PC-3 (cell line): Measurements from ENCODE around the gene UBAC2. TPM values are rescaled to one million over a fixed set of nuclear protein-coding genes. Genes with fewer than 3 reads are reported as not detected.

Source experiments
- ATAC-seq: fragments of 200-7000 bp; cut with Tn5 transposase; 2 replicates; pipeline ENCODE4 v1.9.1; 2020; ENCODE audit warnings: mild to moderate bottlenecking, moderate library complexity
- BruUV-seq: library from RNA; stranded (reverse); fragments of 400-500 nt; replicated peaks from 2 replicates; lab custom pipeline; 2021; lab: Mats Ljungman, UMichigan
- CTCF ChIA-PET: fragments of 300-600 bp; sonication (Branson Sonifier 250); formaldehyde crosslinking; loops from one replicate; lab custom pipeline; 2022; ENCODE audit warnings: antibody characterized with exemption; lab: Charles Lee
- POLR2A ChIA-PET: fragments of 300-600 bp; sonication (Branson Sonifier 250); formaldehyde crosslinking; loops from one replicate; lab custom pipeline; 2022; ENCODE audit warnings: antibody characterized with exemption; ENCODE audit not compliant: unreplicated experiment; lab: Charles Lee
- DNase-seq: peaks from one replicate; pipeline ENCODE4 v3.0.0-alpha.2; 2015
- H2AFZ ChIP-seq: fragments of 300-600 bp; sonication (generic); 2 replicates; pipeline ENCODE4 v1.6.0; 2016; ENCODE audit warnings: antibody characterized with exemption, low read length
- H3F3A ChIP-seq: fragments of 300-600 bp; sonication (generic); one replicate; pipeline ENCODE4 v1.6.0; 2017; ENCODE audit warnings: antibody characterized with exemption, low read length, control low read depth, mild to moderate bottlenecking; ENCODE audit not compliant: unreplicated experiment
- H3K27ac ChIP-seq: fragments of 300-600 bp; sonication (generic); 2 replicates; pipeline ENCODE4 v1.5.1; 2016; ENCODE audit warnings: mild to moderate bottlenecking, low read length
- H3K27me3 ChIP-seq: fragments of 300-600 bp; sonication (generic); 2 replicates; pipeline ENCODE4 v1.6.1; 2016; ENCODE audit warnings: low read length, mixed read lengths
- H3K36me3 ChIP-seq: fragments of 300-600 bp; sonication (generic); 2 replicates; pipeline ENCODE4 v1.6.1; 2016; ENCODE audit warnings: low read depth, mixed run types, low read length, mixed read lengths
- H3K4me1 ChIP-seq: fragments of 300-600 bp; sonication (generic); 2 replicates; pipeline ENCODE4 v1.5.1; 2016; ENCODE audit warnings: low read length; ENCODE audit not compliant: insufficient read depth
- H3K4me2 ChIP-seq: fragments of 300-600 bp; sonication (generic); 2 replicates; pipeline ENCODE4 v1.6.0; 2016; ENCODE audit warnings: low read length
- H3K4me3 ChIP-seq: fragments of 300-600 bp; sonication (generic); 2 replicates; pipeline ENCODE4 v1.5.1; 2016; ENCODE audit warnings: mild to moderate bottlenecking, low read length, mixed read lengths
- H3K79me2 ChIP-seq: fragments of 300-600 bp; sonication (generic); 2 replicates; pipeline ENCODE4 v1.6.1; 2017; ENCODE audit warnings: low read length, mixed read lengths
- H3K9ac ChIP-seq: fragments of 300-600 bp; sonication (generic); 2 replicates; pipeline ENCODE4 v1.6.0; 2016; ENCODE audit warnings: mild to moderate bottlenecking, low read length
- H3K9me2 ChIP-seq: fragments of 300-600 bp; sonication (generic); replicated peaks from 2 replicates; pipeline ENCODE4 v1.6.1; 2016; ENCODE audit warnings: mixed run types, low read length, mixed read lengths
- H3K9me3 ChIP-seq: fragments of 300-600 bp; sonication (generic); 2 replicates; pipeline ENCODE4 v1.6.1; 2016; ENCODE audit warnings: low read length, mixed read lengths
- H4K20me1 ChIP-seq: fragments of 300-600 bp; sonication (generic); 2 replicates; pipeline ENCODE4 v1.6.1; 2016; ENCODE audit warnings: low read length, mixed read lengths
- CTCF ChIP-seq: fragments of 300-600 bp; sonication (generic); conservative IDR thresholded peaks from 2 replicates; pipeline ENCODE4 v1.5.1; 2017; ENCODE audit warnings: antibody characterized with exemption, low read depth, mild to moderate bottlenecking, low read length
- EZH2 ChIP-seq: fragments of 300-600 bp; sonication (generic); IDR thresholded peaks from one replicate; pipeline ENCODE4 v1.6.1; 2017; ENCODE audit warnings: antibody characterized with exemption, mild to moderate bottlenecking, low read length; ENCODE audit not compliant: unreplicated experiment
- EZH2phosphoT487 ChIP-seq: fragments of 300-600 bp; sonication (generic); IDR thresholded peaks from 2 replicates; pipeline ENCODE4 v1.6.1; 2018; ENCODE audit warnings: mild to moderate bottlenecking, antibody characterized with exemption, low read length, borderline replicate concordance
- intact Hi-C: fragments of 100-400 bp; cut with micrococcal nuclease; formaldehyde crosslinking; loops from 2 replicates; pipeline ENCODE4 v1.9.0; 2023
- total RNA-seq: library from RNA; depleted of rRNA; stranded (reverse); fragments of >200 nt; gene quantifications from 2 replicates; pipeline ENCODE4 v1.2.3, GENCODE V29; 2014

The UBAC2 gene
- total RNA-seq, 1 experiment from 2014 or later: 34.5 TPM

GRCh38 chr13:99217461-99218110 lies 16.9 kb downstream of the UBAC2 start:
- H3K4me1 ChIP-seq: no peaks in the 10 kb centered on the region
- BruUV-seq: no TSS peak
- H3K4me2 ChIP-seq: no peak overlapping the region
- no peak overlapping the region for H2AFZ ChIP-seq
- no peak overlapping the region for H3K27ac ChIP-seq
- H3K36me3 ChIP-seq: no peaks in the 10 kb centered on the region
- H3F3A ChIP-seq: no peaks in the 10 kb centered on the region
- no peak overlapping the region for H3K4me3 ChIP-seq
- ATAC-seq: no peak
- no peaks in the 10 kb centered on the region for H3K9me3 ChIP-seq
- H4K20me1 ChIP-seq: peaks cover 5% of the 10 kb centered on the region; the same call in 1 of the 2 replicates
- H3K27me3 ChIP-seq: no peaks in the 10 kb centered on the region
- no peak for TF ChIP-seq CTCF
- TF ChIP-seq EZH2: no peak
- TF ChIP-seq EZH2phosphoT487: no peak
- peaks cover 95% of the 10 kb centered on the region for H3K79me2 ChIP-seq
- no peak overlapping the region for H3K9ac ChIP-seq
- DNase-seq: no peak
- no peaks in the 10 kb centered on the region for H3K9me2 ChIP-seq
- ChIA-PET CTCF (no interaction called here), POLR2A (no interaction called here)
- intact Hi-C loops: no loop called here

GRCh38 chr13:99218126-99218525 lies 17.5 kb downstream of the UBAC2 start:
- Histone ChIP-seq H3K9me2 (no peaks in the 10 kb centered on the region), H3K27ac (no peak overlapping the region), H3K36me3 (no peaks in the 10 kb centered on the region), H4K20me1 (peaks cover 5% of the 10 kb centered on the region; the same call in 1 of the 2 replicates), H3K4me3 (no peak overlapping the region), H3K27me3 (no peaks in the 10 kb centered on the region), H3K4me1 (no peaks in the 10 kb centered on the region), H3F3A (no peaks in the 10 kb centered on the region), H3K79me2 (peaks cover 95% of the 10 kb centered on the region), H3K4me2 (no peak overlapping the region), H3K9ac (no peak overlapping the region), H3K9me3 (no peaks in the 10 kb centered on the region), H2AFZ (no peak overlapping the region)
- no peak for TF ChIP-seq EZH2phosphoT487
- intact Hi-C loops: no loop called here
- BruUV-seq: no TSS peak
- no peak for DNase-seq
- ChIA-PET CTCF (no interaction called here), POLR2A (no interaction called here)
- no peak for ATAC-seq

GRCh38 chr13:99218545-99218944 lies 17.9 kb downstream of the UBAC2 start:
- intact Hi-C loops: no loop called here
- POLR2A ChIA-PET: no interaction called here
- peaks cover 96% of the 10 kb centered on the region for H3K79me2 ChIP-seq
- no peak overlapping the region for H3K4me3 ChIP-seq
- peaks cover 5% of the 10 kb centered on the region; the same call in 1 of the 2 replicates for H4K20me1 ChIP-seq
- no peak for TF ChIP-seq EZH2
- no peak for TF ChIP-seq CTCF
- no peak for TF ChIP-seq EZH2phosphoT487
- CTCF ChIA-PET: no interaction called here
- H3K27ac ChIP-seq: no peak overlapping the region
- H3K9ac ChIP-seq: no peak overlapping the region
- H3F3A ChIP-seq: no peaks in the 10 kb centered on the region
- no TSS peak for BruUV-seq
- H3K4me2 ChIP-seq: no peak overlapping the region
- no peaks in the 10 kb centered on the region for H3K27me3 ChIP-seq
- no peaks in the 10 kb centered on the region for H3K36me3 ChIP-seq
- no peak for ATAC-seq
- no peaks in the 10 kb centered on the region for H3K4me1 ChIP-seq
- H3K9me2 ChIP-seq: no peaks in the 10 kb centered on the region
- H3K9me3 ChIP-seq: no peaks in the 10 kb centered on the region
- no peak overlapping the region for H2AFZ ChIP-seq
- no peak for DNase-seq
